Fibroblast of lung (primary cell): Measurements from ENCODE around the gene GTF3C2. TPM values are rescaled to one million over a fixed set of nuclear protein-coding genes. Genes with fewer than 3 reads are reported as not detected.

Experiments used
- DNase-seq, 2 donors: peaks; one replicate each; pipeline versions ENCODE4 v3.0.0 to v3.0.0-alpha.2; 2010; ENCODE audit warnings: low read depth in 2 of 2
- H2AFZ ChIP-seq: 2 replicates; pipeline ENCODE4 v1.5.1; 2012; ENCODE audit warnings: low read length, control low read depth, inconsistent platforms
- H3K27ac ChIP-seq: 2 replicates; pipeline ENCODE4 v1.5.1; 2011; ENCODE audit warnings: low read length, control low read depth; ENCODE audit not compliant: insufficient read depth
- H3K27me3 ChIP-seq: 2 replicates; pipeline ENCODE4 v1.5.1; 2011; ENCODE audit warnings: mild to moderate bottlenecking, low read length; ENCODE audit not compliant: control insufficient read depth, insufficient read depth
- H3K36me3 ChIP-seq: 2 replicates; pipeline ENCODE4 v1.5.1; 2011; ENCODE audit warnings: low read length; ENCODE audit not compliant: control insufficient read depth, insufficient read depth
- H3K4me1 ChIP-seq: 2 replicates; pipeline ENCODE4 v1.5.1; 2011; ENCODE audit warnings: low read length; ENCODE audit not compliant: control insufficient read depth, insufficient read depth; ENCODE audit errors: extremely low read depth
- H3K4me2 ChIP-seq: 2 replicates; pipeline ENCODE4 v1.5.1; 2011; ENCODE audit warnings: low read length, control low read depth; ENCODE audit not compliant: insufficient read depth; ENCODE audit errors: extremely low read depth
- H3K4me3 ChIP-seq, 4 experiments: fragments of 200-600 bp in 1 of 4; sonication (generic) in 1 of 4; replicated peaks in 1 of 4; 2 replicates each; pipeline ENCODE4 v1.5.1; 2011 to 2016; ENCODE audit warnings: low read length in 4 of 4, low read depth in 3 of 4, mild to moderate bottlenecking in 3 of 4, control low read depth in 2 of 4, inconsistent platforms in 1 of 4, mixed read lengths in 1 of 4; ENCODE audit not compliant: insufficient read depth in 1 of 4; ENCODE audit errors: control extremely low read depth in 1 of 4
- H3K79me2 ChIP-seq: 2 replicates; pipeline ENCODE4 v1.5.1; 2012; ENCODE audit warnings: mild to moderate bottlenecking, low read length, inconsistent platforms; ENCODE audit not compliant: control insufficient read depth, insufficient read depth
- H3K9ac ChIP-seq: 2 replicates; pipeline ENCODE4 v1.5.1; 2011; ENCODE audit warnings: mild to moderate bottlenecking, low read length, control low read depth; ENCODE audit not compliant: insufficient read depth
- H3K9me3 ChIP-seq: 2 replicates; pipeline ENCODE4 v1.5.1; 2012; ENCODE audit warnings: low read depth, low read length; ENCODE audit not compliant: control insufficient read depth, insufficient read depth
- H4K20me1 ChIP-seq: 2 replicates; pipeline ENCODE4 v1.5.1; 2011; ENCODE audit warnings: low read length; ENCODE audit not compliant: control insufficient read depth, insufficient read depth; ENCODE audit errors: extremely low read depth
- CTCF ChIP-seq, 2 donors: IDR thresholded peaks in 1 of 2; conservative IDR thresholded peaks in 1 of 2; 1 replicate in 1 of 2; 2 replicates in 1 of 2; pipeline ENCODE4 v1.5.1; 2011 to 2012; ENCODE audit warnings: low read length in 2 of 2, control low read depth in 1 of 2, inconsistent platforms in 1 of 2, low read depth in 1 of 2, mild to moderate bottlenecking in 1 of 2
- EZH2 ChIP-seq: IDR thresholded peaks from 2 replicates; pipeline ENCODE4 v1.5.1; 2012; ENCODE audit warnings: low read length, control low read depth, mild to moderate bottlenecking; ENCODE audit errors: missing control alignments
- polyA plus RNA-seq, 2 donors: library from polyadenylated mRNA; depleted of rRNA in 1 of 2; stranded (reverse) in 1 of 2; unstranded in 1 of 2; fragments of >200 nt; gene quantifications; 2 replicates each; pipeline ENCODE4 v1.2.1, GENCODE V29; 2011 to 2012; ENCODE audit warnings: missing spikeins in 1 of 2
- total RNA-seq: library from RNA; depleted of rRNA; stranded (reverse); fragments of >200 nt; gene quantifications from 2 replicates; pipeline ENCODE4 v1.2.1, GENCODE V29; 2014

GTF3C2 gene
- total and polyA plus RNA-seq, 2 donors (not counting 1 experiment from before 2014, with no cell fraction given), result 19.2 to 30.2 TPM

DNA sequence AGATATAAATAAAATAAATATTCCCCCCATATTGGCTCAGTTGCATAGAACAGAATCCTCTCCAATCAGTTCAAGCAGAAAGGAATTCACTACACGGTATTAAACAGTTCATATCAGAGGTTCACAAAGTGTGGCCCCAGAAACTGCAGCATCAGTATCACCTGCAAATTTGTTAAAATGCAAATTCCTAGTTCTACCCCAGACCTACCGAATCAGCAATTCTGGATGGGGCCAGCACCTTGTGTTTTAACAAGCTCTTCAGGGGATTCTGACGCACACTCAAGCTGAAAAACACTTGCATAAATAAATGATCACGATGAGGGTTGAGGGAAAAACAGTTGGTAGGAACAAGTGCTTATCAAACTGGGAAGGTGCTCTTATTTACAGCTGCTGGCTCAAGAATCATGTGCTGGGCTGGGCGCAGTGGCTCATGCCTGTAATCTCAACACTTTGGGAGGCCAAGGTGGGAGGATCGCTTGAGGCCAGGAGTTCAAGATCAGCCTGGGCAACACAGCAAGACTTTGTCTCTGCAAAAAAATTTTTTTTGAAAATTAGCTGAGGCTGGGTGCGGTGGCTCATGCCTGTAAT lies 6.4 kb downstream of the GTF3C2 start:
- no peak overlapping the region for H3K27ac ChIP-seq
- no peaks in the 10 kb centered on the region for H4K20me1 ChIP-seq
- H3K79me2 ChIP-seq, result peaks cover 62% of the 10 kb centered on the region
- no peak overlapping the region for H3K4me2 ChIP-seq
- H3K27me3 ChIP-seq, result no peaks in the 10 kb centered on the region
- no peak overlapping the region for H3K4me3 ChIP-seq
- H2AFZ ChIP-seq, result no peak overlapping the region
- peaks cover 3% of the 10 kb centered on the region for H3K4me1 ChIP-seq
- no peak for DNase-seq
- no peak for TF ChIP-seq CTCF (conservative IDR thresholded peaks at IDR 0.05 in 1 of 2, IDR thresholded peaks at IDR 0.05 in 1 of 2; ENCODE audit: low read depth in 1 of 2, low read length in 2 of 2)
- no peaks in the 10 kb centered on the region for H3K36me3 ChIP-seq
- H3K9me3 ChIP-seq, result no peaks in the 10 kb centered on the region
- H3K9ac ChIP-seq, result no peak overlapping the region

DNA sequence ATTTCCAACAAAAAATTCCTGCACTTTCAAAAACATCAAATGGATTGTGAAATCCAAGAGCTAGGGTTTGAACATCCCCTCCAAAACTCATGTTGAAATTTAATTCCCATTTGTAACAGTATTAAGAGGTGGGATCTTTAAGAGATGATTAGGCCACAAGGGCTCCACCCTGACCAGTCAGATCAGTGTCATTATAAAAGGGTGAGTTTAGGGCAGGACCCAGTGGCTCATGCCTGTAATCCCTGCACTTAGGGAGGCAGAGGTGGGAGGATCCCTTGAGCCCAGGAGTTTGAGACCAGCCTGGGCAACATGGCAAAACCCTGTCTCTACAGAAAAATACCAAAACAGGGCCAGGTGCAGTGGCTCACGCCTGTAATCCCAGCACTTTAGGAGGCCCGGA lies 8.9 kb downstream of the GTF3C2 start:
- Histone ChIP-seq H3K36me3 (no peaks in the 10 kb centered on the region), H3K4me2 (no peak overlapping the region), H3K4me1 (no peaks in the 10 kb centered on the region), H3K9ac (no peak overlapping the region), H2AFZ (no peak overlapping the region), H3K9me3 (no peaks in the 10 kb centered on the region), H3K27ac (no peak overlapping the region), H3K79me2 (peaks cover 41% of the 10 kb centered on the region), H3K4me3 (no peak overlapping the region), H4K20me1 (no peaks in the 10 kb centered on the region), H3K27me3 (no peaks in the 10 kb centered on the region)
- DNase-seq, result no peak
- TF ChIP-seq CTCF (conservative IDR thresholded peaks at IDR 0.05 in 1 of 2, IDR thresholded peaks at IDR 0.05 in 1 of 2; ENCODE audit: low read depth in 1 of 2, low read length in 2 of 2), result no peak
- no peak for TF ChIP-seq EZH2

DNA sequence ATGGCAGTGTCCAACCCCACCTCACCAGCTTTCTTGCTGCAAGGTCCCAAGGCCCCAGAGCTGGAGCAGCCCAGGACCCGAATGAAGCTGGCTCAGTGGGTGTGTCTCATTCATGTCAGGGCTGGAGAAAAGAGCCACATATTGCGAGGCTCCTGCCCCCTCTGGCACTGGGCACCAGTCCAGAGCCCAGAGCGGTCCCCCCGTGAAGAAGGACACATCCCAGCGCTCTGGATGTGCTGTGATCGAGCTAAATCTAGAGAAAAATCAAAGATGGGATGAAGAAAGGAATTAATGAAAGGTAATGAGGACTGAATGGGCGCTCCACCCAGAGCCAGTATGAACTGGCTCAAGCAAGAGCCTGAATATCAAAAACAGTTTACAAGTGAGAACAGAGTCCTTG lies 20.4 kb downstream of the GTF3C2 start:
- H3K27me3 ChIP-seq, result no peaks in the 10 kb centered on the region
- no peaks in the 10 kb centered on the region for H3K9me3 ChIP-seq
- no peak overlapping the region for H2AFZ ChIP-seq
- H3K9ac ChIP-seq, result no peak overlapping the region
- H3K27ac ChIP-seq, result no peak overlapping the region
- H3K79me2 ChIP-seq, result no peaks in the 10 kb centered on the region
- no peak for TF ChIP-seq CTCF (conservative IDR thresholded peaks at IDR 0.05 in 1 of 2, IDR thresholded peaks at IDR 0.05 in 1 of 2; ENCODE audit: low read depth in 1 of 2, low read length in 2 of 2)
- TF ChIP-seq EZH2, result no peak
- H3K36me3 ChIP-seq, result peaks cover 7% of the 10 kb centered on the region
- no peak for DNase-seq
- no peaks in the 10 kb centered on the region for H4K20me1 ChIP-seq
- H3K4me3 ChIP-seq, result no peak overlapping the region
- H3K4me1 ChIP-seq, result no peaks in the 10 kb centered on the region
- no peak overlapping the region for H3K4me2 ChIP-seq
